Hepatocyte (in vitro differentiated cells): ENCODE measurements around the gene RNF25. TPM values are rescaled to one million over a fixed set of nuclear protein-coding genes. Genes with fewer than 3 reads are reported as not detected.

Source experiments
- DNase-seq: peaks from one replicate; pipeline ENCODE4 v3.0.0-alpha.2; 2016; ENCODE audit warnings: low spot score
- H2AFZ ChIP-seq: fragments of 200-600 bp; sonication (generic); 2 replicates; pipeline ENCODE4 v1.6.0; 2016; ENCODE audit warnings: antibody characterized with exemption, mild to moderate bottlenecking
- H3K27ac ChIP-seq: fragments of 200-600 bp; sonication (generic); 2 replicates; pipeline ENCODE4 v1.5.1; 2016; ENCODE audit warnings: mild to moderate bottlenecking
- H3K27me3 ChIP-seq: fragments of 200-600 bp; sonication (generic); 2 replicates; pipeline ENCODE4 v1.6.1; 2016
- H3K36me3 ChIP-seq: fragments of 200-600 bp; sonication (generic); replicated peaks from 2 replicates; pipeline ENCODE4 v1.5.1; 2016; ENCODE audit warnings: low read depth; ENCODE audit not compliant: insufficient read depth
- H3K4me1 ChIP-seq: fragments of 200-600 bp; sonication (generic); 2 replicates; pipeline ENCODE4 v1.5.1; 2016; ENCODE audit warnings: mild to moderate bottlenecking, moderate library complexity; ENCODE audit not compliant: insufficient read depth
- H3K4me2 ChIP-seq: fragments of 200-600 bp; sonication (generic); 2 replicates; pipeline ENCODE4 v1.6.0; 2016
- H3K4me3 ChIP-seq: fragments of 200-600 bp; sonication (generic); 2 replicates; pipeline ENCODE4 v1.5.1; 2016; ENCODE audit warnings: mild to moderate bottlenecking
- H3K79me2 ChIP-seq: fragments of 200-600 bp; sonication (generic); 2 replicates; pipeline ENCODE4 v1.6.0; 2017; ENCODE audit warnings: mild to moderate bottlenecking
- H3K9me2 ChIP-seq: fragments of 200-600 bp; sonication (generic); replicated peaks from 2 replicates; pipeline ENCODE4 v1.6.0; 2017; ENCODE audit warnings: mild to moderate bottlenecking; ENCODE audit not compliant: insufficient read depth
- H3K9me3 ChIP-seq: fragments of 200-600 bp; sonication (generic); 2 replicates; pipeline ENCODE4 v1.5.1; 2016; ENCODE audit warnings: low read depth, mild to moderate bottlenecking
- H4K20me1 ChIP-seq: fragments of 200-600 bp; sonication (generic); 2 replicates; pipeline ENCODE4 v1.6.0; 2016; ENCODE audit warnings: mild to moderate bottlenecking; ENCODE audit not compliant: insufficient read depth, poor library complexity, severe bottlenecking
- CTCF ChIP-seq: fragments of 200-600 bp; sonication (generic); IDR thresholded peaks from 2 replicates; pipeline ENCODE4 v1.5.1; 2016; ENCODE audit warnings: antibody characterized with exemption, mild to moderate bottlenecking; ENCODE audit not compliant: poor library complexity
- EZH2 ChIP-seq: fragments of 200-600 bp; sonication (generic); IDR thresholded peaks from 2 replicates; pipeline ENCODE4 v1.6.1; 2016; ENCODE audit warnings: antibody characterized with exemption, mild to moderate bottlenecking, borderline replicate concordance
- EZH2phosphoT487 ChIP-seq: fragments of 200-600 bp; sonication (generic); IDR thresholded peaks from one replicate; pipeline ENCODE4 v1.6.1; 2018; ENCODE audit warnings: antibody characterized with exemption, mild to moderate bottlenecking, low read depth, moderate library complexity; ENCODE audit not compliant: unreplicated experiment, severe bottlenecking
- WGBS: methylation state at CpG from one replicate; pipeline ENCODE4 v1.1.6; 2016; ENCODE audit warnings: low lambda C conversion rate; ENCODE audit errors: missing lambda C conversion rate; 5-methylcytosine and 5-hydroxymethylcytosine counted together
- polyA plus RNA-seq: library from polyadenylated mRNA; unstranded; fragments of >200 nt; fragmentation: Nextera tagmentation; extraction: Ambion mirVana; gene quantifications from 2 replicates; pipeline ENCODE4 v1.2.1, GENCODE V29; 2016
- total RNA-seq: library from RNA; depleted of rRNA; stranded (reverse); fragments of >200 nt; gene quantifications from 2 replicates; pipeline ENCODE4 v1.2.3, GENCODE V29; 2014

RNF25 gene
- total and polyA plus RNA-seq, 2 experiments from 2014 or later: 21.0 to 32.4 TPM

GRCh38 chr2:218701806-218702205 lies 30.0 kb upstream of the RNF25 start:
- Histone ChIP-seq H3K27me3 (no peaks in the 10 kb centered on the region), H4K20me1 (no peaks in the 10 kb centered on the region), H3K79me2 (no peaks in the 10 kb centered on the region), H3K36me3 (no peaks in the 10 kb centered on the region), H3K4me3 (no peak overlapping the region), H3K27ac (no peak overlapping the region), H2AFZ (no peak overlapping the region), H3K9me3 (no peaks in the 10 kb centered on the region), H3K4me1 (no peaks in the 10 kb centered on the region), H3K9me2 (no peaks in the 10 kb centered on the region), H3K4me2 (no peak overlapping the region)
- no peak for TF ChIP-seq EZH2
- TF ChIP-seq CTCF: no peak
- TF ChIP-seq EZH2phosphoT487: no peak
- 89% methylated on average over 2 of the region's 2 CpGs for WGBS
- DNase-seq: no peak

GRCh38 chr2:218698885-218699284 lies 27.1 kb upstream of the RNF25 start:
- WGBS: 96% methylated on average over 8 of the region's 8 CpGs

GRCh38 chr2:218694405-218695145 lies 22.8 kb upstream of the RNF25 start:
- Histone ChIP-seq H3K9me2 (no peaks in the 10 kb centered on the region), H3K27ac (no peak overlapping the region), H3K4me1 (no peaks in the 10 kb centered on the region), H3K4me3 (no peak overlapping the region), H3K27me3 (no peaks in the 10 kb centered on the region), H3K79me2 (no peaks in the 10 kb centered on the region), H4K20me1 (no peaks in the 10 kb centered on the region), H3K36me3 (no peaks in the 10 kb centered on the region), H2AFZ (no peak overlapping the region), H3K4me2 (no peak overlapping the region), H3K9me3 (no peaks in the 10 kb centered on the region)
- TF ChIP-seq EZH2 (no peak), CTCF (no peak), EZH2phosphoT487 (no peak)
- WGBS: 81% methylated on average over 3 of the region's 3 CpGs
- no peak for DNase-seq

More at GRCh38 chr2:218698885-218699284, 27.1 kb upstream of the RNF25 start:
- H3K4me1 ChIP-seq: no peaks in the 10 kb centered on the region
- no peak overlapping the region for H3K4me3 ChIP-seq
- TF ChIP-seq EZH2phosphoT487: no peak
- no peak for TF ChIP-seq CTCF
- no peak for TF ChIP-seq EZH2
- no peaks in the 10 kb centered on the region for H4K20me1 ChIP-seq
- DNase-seq: no peak
- H3K9me2 ChIP-seq: no peaks in the 10 kb centered on the region
- H3K9me3 ChIP-seq: no peaks in the 10 kb centered on the region
- no peak overlapping the region for H2AFZ ChIP-seq
- no peak overlapping the region for H3K27ac ChIP-seq
- H3K79me2 ChIP-seq: no peaks in the 10 kb centered on the region
- no peaks in the 10 kb centered on the region for H3K27me3 ChIP-seq
- no peaks in the 10 kb centered on the region for H3K36me3 ChIP-seq
- no peak overlapping the region for H3K4me2 ChIP-seq
